Central memory CD4-positive, alpha-beta T cell (primary cell): ENCODE measurements around the gene HS3ST3A1.

ENCODE experiments used
- DNase-seq: peaks from one replicate; pipeline ENCODE4 v3.0.0; 2022

The HS3ST3A1 gene

DNA sequence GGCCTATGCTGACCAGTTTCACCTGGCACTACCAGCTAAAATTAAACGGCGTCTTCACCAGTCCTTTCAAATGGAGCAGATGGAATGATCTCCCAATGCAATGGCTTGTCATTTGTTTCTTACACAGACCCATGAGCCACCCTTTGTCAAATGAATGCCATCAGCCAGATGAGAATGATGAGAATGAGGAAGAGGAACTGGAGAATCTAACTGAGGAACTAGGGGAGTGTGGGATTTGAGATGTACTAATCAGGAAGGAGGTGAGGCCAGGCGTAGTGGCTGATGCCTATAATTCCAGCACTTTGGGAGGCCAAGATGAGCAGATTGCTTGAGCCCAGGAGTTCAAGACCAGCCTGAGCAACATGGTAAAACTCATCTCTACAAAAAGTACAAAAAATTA is 116.4 kb downstream of the HS3ST3A1 start:
- no peak for DNase-seq

DNA sequence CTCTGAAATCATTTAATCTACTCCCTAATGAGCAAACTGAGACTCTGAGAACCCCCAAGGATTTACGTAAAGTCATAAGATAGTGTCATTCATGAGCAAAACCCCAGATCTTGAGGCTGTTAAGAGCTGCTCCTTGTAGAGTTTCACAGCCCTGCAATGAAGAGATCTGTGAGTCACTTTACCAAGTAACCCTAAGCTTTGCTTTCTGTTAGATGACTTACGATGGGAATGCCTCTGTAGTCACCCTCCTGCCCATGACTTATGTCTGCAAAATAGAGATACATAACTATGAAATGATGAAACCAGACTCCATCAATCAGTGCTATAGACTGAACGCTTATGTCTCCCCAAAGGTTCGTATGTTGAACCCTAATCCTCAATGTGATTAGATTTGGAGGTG is 117.7 kb downstream of the HS3ST3A1 start:
- DNase-seq = no peak

DNA sequence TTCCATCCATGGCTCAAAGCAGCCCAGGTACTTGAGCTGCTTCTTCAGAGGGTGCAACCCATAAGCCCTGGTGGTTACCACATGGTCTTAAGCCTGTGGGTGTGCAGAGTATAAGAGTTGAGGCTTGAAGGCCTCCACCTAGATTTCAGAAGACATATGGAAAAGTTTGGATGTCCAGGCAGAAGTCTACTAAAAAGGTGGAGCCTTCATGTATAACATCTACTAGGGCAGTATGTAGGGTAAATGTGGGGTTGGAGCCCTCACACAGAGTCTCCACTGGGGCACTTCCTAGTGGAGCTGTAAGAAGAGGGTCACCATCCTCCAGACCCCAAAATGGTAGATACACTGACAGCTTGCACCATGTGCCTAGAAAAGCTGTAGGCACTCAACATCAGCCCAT is 120.9 kb downstream of the HS3ST3A1 start:
- no peak for DNase-seq

DNA sequence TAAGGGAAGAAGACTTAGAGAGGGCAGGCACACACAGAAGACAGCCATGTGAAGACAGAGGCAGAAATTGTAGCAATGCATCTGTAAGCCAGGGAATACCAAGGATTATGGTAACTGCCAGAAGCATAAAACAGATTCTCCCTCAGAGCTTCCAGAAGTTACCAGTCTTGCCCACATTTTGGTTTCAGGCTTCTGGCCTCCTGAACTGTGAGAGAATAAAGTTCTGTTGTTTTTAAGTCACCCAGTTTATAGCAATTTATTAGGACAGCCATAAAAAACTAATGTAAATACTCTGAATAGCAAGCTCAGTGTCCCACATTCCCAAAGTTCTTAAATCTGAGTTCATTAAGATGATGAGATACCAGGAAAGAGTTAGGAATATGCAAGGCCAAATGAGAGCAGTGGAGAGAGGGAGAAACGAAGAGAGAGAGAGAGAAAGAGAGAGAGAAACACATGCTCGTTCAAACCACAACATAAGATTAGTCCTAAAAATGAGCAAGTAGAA is 123.4 kb downstream of the HS3ST3A1 start:
- DNase-seq = no peak

DNA sequence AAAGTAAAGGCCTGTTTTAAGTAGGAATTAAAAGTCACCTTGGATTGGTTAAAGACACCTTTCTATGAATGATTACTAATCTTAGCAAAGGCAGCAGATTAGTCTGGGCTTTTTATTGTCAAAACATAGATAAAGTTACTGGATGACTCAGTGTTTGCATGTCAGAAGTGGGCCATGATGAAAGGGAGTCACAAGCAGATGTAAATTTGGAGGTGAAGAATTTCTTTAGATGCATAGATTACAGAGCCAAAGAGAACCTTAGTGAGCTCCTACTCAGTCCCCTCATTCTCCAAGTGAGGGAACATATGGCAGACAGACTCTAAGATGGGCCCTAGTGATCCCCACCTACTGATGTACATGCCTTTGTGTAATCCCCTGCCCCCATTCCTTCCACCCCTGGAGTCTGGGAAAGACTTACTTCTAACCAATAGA is 124.5 kb downstream of the HS3ST3A1 start:
- no peak for DNase-seq

DNA sequence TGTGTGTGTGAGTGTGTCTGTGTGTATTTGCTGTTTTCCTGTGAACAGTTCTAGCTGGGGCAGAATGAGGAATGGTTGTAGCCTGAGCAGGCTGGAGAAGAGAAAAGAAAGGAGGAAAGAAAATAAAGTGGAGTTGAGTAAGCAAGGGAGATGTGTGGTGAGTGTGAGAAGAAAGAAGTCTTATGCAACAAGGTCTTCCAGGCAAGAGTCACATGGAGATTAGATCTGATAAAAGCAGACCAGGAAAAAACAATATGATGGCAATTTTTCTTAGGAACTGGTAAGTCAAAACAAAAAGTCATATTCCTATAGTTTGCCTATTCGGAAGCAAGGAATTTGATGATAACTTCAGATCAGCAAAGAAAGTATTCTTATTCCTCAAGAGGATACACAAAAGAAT is 125.0 kb downstream of the HS3ST3A1 start:
- no peak for DNase-seq

DNA sequence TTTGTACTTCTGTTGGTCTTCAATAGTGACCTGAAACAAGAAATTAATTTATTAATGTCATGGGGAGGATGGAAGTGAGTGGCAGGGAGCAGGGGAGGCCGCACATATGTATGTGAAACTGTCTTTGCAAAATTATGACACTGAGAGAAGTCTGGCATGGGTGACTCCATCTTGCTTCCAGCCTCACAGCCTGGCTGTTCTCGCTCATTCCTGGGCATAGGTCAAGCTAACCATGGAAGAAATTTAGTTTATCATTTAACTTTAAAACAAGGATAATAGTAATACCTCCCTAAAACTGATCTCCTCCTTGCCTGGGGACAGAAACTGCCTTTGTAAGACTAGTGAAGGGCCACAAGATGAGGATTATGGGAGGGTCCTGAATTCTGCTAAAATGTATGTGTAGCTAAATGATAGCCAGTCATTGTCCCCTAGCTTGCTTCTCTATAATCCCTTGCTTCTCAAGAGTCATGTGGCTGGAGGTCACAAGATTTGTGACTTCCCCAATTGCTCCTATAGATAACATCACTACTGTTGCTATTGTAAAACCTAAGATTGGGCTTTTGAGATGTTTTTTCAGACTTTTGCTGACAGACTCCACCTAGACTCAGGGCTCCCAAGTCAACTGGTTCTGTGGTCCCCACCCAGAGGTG is 126.0 kb downstream of the HS3ST3A1 start:
- DNase-seq = no peak

DNA sequence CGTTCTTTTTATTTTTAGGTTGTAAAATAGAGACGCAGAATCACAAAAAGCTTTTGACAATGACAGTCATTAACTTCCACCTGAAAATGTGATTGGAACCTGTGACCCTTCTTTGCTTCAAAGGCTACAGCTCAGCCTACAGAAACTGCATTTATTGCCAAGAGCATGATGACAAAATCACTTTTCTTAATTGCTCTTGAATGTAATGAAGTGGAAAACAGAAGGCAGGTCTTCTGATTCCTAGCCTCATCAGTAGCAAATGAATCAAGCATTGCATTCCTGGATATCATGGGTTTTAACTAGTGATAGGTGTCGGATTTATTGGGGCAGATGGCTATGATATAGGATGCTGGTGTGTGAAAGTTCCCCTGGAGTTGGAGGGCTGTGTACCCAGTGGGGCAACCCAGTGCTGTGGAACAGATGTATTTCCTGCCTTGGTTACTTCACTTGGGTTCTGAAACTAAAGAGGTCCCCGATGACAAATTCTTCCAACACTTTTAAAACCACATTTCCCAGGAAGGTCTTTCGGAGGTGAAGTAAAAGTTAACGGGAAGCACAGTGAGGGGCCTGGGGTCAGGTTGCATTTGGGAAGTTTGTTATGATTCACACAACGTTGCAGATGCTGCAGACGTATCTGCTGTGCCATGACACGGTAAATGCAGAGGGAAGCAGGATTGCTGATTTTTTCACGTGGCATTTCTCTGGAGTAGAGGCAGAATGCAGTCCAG is 127.5 kb downstream of the HS3ST3A1 start:
- DNase-seq = no peak

DNA sequence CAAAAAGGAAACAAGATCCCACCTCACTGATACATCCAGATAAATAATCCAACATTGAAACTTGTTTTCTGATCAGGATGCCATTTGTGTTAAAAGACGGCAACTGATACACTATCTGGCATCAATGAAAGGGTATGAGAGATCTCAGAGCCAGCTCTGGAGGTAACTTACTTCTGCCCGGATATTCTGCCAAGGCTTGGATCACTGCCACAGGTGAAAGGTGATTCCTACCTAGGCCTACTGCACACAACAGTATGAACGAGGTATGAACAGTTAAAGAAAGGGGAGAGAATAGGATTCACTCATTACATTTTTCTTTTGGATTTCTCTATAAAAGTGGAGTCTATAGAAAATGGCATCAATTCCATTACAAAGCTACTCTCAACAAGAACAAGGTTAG is 136.1 kb downstream of the HS3ST3A1 start:
- no peak for DNase-seq

DNA sequence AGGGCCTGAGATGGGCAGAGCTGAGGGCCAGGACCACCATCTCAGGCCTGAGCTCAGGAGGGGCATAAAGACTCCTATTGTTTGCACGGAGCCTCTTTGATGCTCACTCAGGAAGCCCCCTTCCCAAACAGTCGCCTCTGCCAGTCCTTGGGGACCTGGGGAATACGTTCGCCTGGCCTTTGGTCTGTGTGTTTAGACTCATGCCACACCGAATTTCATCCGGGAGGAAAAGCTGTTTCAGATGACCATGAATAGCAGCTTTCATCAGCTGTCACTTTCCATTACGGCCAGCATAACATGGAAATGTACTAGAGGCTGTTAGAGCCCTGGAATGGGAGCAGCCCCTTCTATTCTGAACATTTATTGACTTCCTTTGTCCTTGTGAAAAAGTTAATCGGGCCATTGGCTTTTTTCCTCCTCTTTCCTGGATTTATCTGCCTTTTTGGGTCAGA is 139.0 kb downstream of the HS3ST3A1 start:
- no peak for DNase-seq

DNA sequence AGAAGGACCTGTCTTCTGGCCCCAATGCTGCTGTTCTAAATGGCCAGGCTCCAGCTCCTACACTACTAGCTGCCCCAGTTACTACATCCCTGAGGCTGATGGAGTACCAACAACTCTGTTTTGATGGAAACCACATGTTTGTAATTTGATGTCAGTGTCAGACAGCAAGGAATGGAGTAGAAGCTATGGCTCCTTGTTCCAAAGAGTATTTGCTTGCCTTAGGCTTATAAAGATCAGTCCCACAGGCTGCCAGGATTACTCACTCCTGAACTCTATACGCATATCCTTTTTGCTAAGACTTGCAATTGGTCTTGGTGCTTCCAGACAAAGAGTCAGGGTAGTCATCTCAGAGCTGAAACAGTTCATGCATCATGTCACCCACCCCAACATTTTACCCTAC is 139.6 kb downstream of the HS3ST3A1 start:
- DNase-seq = no peak

DNA sequence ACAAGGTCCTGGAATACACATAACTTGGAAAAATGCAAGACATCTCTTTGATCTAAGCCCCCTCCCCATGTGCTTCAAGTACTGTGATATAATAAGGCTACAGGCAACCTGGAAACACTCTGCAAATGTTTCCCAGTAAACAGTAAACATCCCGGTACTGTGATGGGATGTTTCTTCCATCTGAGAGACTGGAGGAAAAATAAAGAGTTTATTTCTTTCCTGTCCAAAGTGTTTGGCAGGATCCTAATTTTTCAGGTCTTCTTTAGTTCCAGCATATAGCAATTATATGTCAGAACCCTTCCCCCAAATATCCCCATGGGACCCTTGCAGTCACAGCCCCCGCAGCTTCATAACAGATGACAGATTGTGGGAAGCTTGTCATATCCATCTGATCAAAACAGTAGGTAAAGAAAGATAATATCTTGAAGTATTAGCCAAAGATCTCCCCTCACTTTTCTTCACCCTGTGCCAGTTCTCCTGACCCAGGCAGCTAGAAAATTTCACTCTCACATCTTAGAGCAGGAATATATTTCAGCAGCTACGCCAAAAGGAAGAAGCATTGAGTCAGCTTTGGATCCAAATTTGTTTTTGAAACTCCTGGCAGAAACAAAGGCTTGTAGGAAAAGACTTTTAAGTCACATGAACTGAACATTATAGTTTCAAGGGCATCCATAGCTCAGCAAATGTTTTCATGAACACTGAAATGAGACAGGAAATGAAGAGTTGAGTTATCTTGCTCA is 141.3 kb downstream of the HS3ST3A1 start:
- DNase-seq = no peak

DNA sequence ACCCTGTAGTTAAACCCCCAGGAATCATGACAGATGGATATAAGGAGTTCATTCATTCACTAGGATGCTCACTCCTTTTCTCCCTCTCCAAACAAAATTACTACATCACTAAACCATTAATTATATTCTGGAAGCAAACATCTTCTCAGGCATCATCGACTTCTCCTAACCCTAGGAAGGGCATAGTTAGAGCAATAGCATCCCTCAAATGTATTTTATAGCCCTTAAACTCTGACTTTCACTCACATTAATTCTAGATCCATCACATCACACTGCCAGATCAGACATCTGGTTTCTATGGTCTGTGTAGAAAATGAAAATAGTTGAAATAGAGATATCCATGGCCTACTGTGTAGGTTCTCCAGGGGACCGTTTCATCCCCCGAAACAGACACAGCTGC is 143.9 kb downstream of the HS3ST3A1 start:
- DNase-seq = no peak
